HepG2 (cell line): ENCODE data around the gene EIF4G3. TPM values are rescaled to one million over a fixed set of nuclear protein-coding genes. Genes with fewer than 3 reads are reported as not detected.

Experiments
- ATAC-seq: fragments of 200-7000 bp; cut with Tn5 transposase; 3 replicates; pipeline ENCODE4 v1.9.1; 2020; ENCODE audit warnings: mild to moderate bottlenecking, moderate library complexity
- BruUV-seq: library from RNA; stranded (reverse); fragments of 400-500 nt; replicated peaks from 2 replicates; lab custom pipeline; 2021; lab: Mats Ljungman, UMichigan
- CTCF ChIA-PET: fragments of 300-600 bp; formaldehyde crosslinking; extraction: SDS; loops from one replicate; lab custom pipeline; 2021; ENCODE audit warnings: low total read pairs, inconsistent platforms, low intra/inter-chr PET ratio; lab: Yijun Ruan, JAX
- POLR2A ChIA-PET: fragments of 350-600 bp; sonication (Branson Sonifier 250); formaldehyde crosslinking; loops from one replicate; lab custom pipeline; 2020; ENCODE audit warnings: antibody characterized with exemption, inconsistent platforms; lab: Yijun Ruan, JAX
- DNase-seq: peaks from one replicate; pipeline ENCODE4 v3.0.0-alpha.2; 2015; ENCODE audit warnings: low spot score
- FAIRE-seq: peaks from 3 replicates; lab custom pipeline; 2011; peaks lifted over from hg19 to GRCh38; lab: Jason Lieb, UNC
- H2AFZ ChIP-seq: one replicate; pipeline ENCODE4 v1.6.1; 2011; ENCODE audit warnings: low read length, inconsistent platforms
- H3K27ac ChIP-seq: fragments of 300-600 bp; 3 replicates; pipeline ENCODE4 v1.8.0; 2011; ENCODE audit warnings: mixed run types, mild to moderate bottlenecking, mixed read lengths, low read length, inconsistent platforms; ENCODE audit not compliant: insufficient read depth; ENCODE audit errors: extremely low read length
- H3K27me3 ChIP-seq, 2 experiments: fragments of 200-600 bp in 1 of 2; 2 replicates in 1 of 2; 3 replicates in 1 of 2; pipeline versions ENCODE4 v1.6.0 to v1.8.0; 2011; ENCODE audit warnings: low read length in 2 of 2, mild to moderate bottlenecking in 2 of 2, moderate library complexity in 2 of 2, inconsistent platforms in 1 of 2; ENCODE audit not compliant: insufficient read depth in 2 of 2, control insufficient read depth in 1 of 2
- H3K36me3 ChIP-seq, 2 experiments: fragments of 200-600 bp in 1 of 2; replicated peaks in 1 of 2; 2 replicates in 1 of 2; 3 replicates in 1 of 2; pipeline versions ENCODE4 v1.5.1 to v1.8.0; 2011; ENCODE audit warnings: low read length in 2 of 2, inconsistent platforms in 1 of 2; ENCODE audit not compliant: insufficient read depth in 2 of 2, control insufficient read depth in 1 of 2
- H3K4me1 ChIP-seq: 2 replicates; pipeline ENCODE4 v1.5.1; 2012; ENCODE audit warnings: low read length, inconsistent platforms; ENCODE audit not compliant: insufficient read depth
- H3K4me2 ChIP-seq: 2 replicates; pipeline ENCODE4 v1.6.0; 2011; ENCODE audit warnings: low read depth, low read length, inconsistent platforms
- H3K4me3 ChIP-seq, 3 experiments: fragments of 200-600 bp in 1 of 3; sonication (generic), shearing (Covaris generic) in 1 of 3; replicated peaks in 1 of 3; 2 replicates each; pipeline ENCODE4 v1.5.1; 2011 to 2016; ENCODE audit warnings: low read length in 3 of 3, inconsistent platforms in 2 of 3, low read depth in 2 of 3, mild to moderate bottlenecking in 2 of 3, control low read depth in 1 of 3, mixed read lengths in 1 of 3; ENCODE audit not compliant: insufficient read depth in 1 of 3
- H3K79me2 ChIP-seq: one replicate; pipeline ENCODE4 v1.6.1; 2011; ENCODE audit warnings: low read length, inconsistent platforms; ENCODE audit not compliant: insufficient read depth
- H3K9ac ChIP-seq: 2 replicates; pipeline ENCODE4 v1.6.0; 2011; ENCODE audit warnings: mild to moderate bottlenecking, low read depth, low read length, inconsistent platforms; ENCODE audit not compliant: insufficient read depth
- H3K9me3 ChIP-seq: 2 replicates; pipeline ENCODE4 v1.5.1; 2012; ENCODE audit warnings: mild to moderate bottlenecking, low read length
- H4K20me1 ChIP-seq: 2 replicates; pipeline ENCODE4 v1.6.0; 2011; ENCODE audit warnings: inconsistent platforms, mild to moderate bottlenecking, low read length, moderate library complexity; ENCODE audit not compliant: insufficient read depth
- BCLAF1 ChIP-seq: fragments of 450-650 bp; IDR thresholded peaks from 2 replicates; pipeline ENCODE4 v1.6.1; 2017; ENCODE audit warnings: mild to moderate bottlenecking
- DMAP1 ChIP-seq: IDR thresholded peaks from 2 replicates; pipeline ENCODE4 v1.6.1; 2016
- ETV5 ChIP-seq: IDR thresholded peaks from 2 replicates; pipeline ENCODE4 v1.6.1; 2018; ENCODE audit warnings: missing biosample characterization, missing genetic modification reagents, inconsistent platforms, borderline replicate concordance
- FUBP1 ChIP-seq: sonication (generic); formaldehyde crosslinking; IDR thresholded peaks from 2 replicates; pipeline ENCODE4 v1.5.1; 2020; ENCODE audit warnings: missing genetic modification reagents, mild to moderate bottlenecking, borderline replicate concordance
- GZF1 ChIP-seq: sonication (generic); formaldehyde crosslinking; IDR thresholded peaks from 2 replicates; pipeline ENCODE4 v1.5.1; 2020; ENCODE audit warnings: mild to moderate bottlenecking, missing genetic modification reagents
- IRX3 ChIP-seq: sonication (generic); formaldehyde crosslinking; IDR thresholded peaks from 2 replicates; pipeline ENCODE4 v1.8.1; 2023; ENCODE audit warnings: mild to moderate bottlenecking, low read depth, missing genetic modification reagents, borderline replicate concordance
- MLX ChIP-seq: IDR thresholded peaks from 2 replicates; pipeline ENCODE4 v1.6.1; 2016
- NAIF1 ChIP-seq: sonication (generic); formaldehyde crosslinking; IDR thresholded peaks from 2 replicates; pipeline ENCODE4 v1.5.0; 2020; ENCODE audit warnings: mild to moderate bottlenecking, missing genetic modification reagents, borderline replicate concordance
- NBN ChIP-seq: fragments of 450-650 bp; conservative IDR thresholded peaks from 2 replicates; pipeline ENCODE4 v1.6.1; 2017
- NFE2 ChIP-seq: sonication (generic); formaldehyde crosslinking; IDR thresholded peaks from 2 replicates; pipeline ENCODE4 v1.4.0; 2020; ENCODE audit warnings: missing genetic modification reagents
- ZNF124 ChIP-seq: sonication (generic); formaldehyde crosslinking; IDR thresholded peaks from 2 replicates; pipeline ENCODE4 v1.4.0; 2020; ENCODE audit warnings: missing genetic modification reagents
- ZNF766 ChIP-seq: sonication (generic); formaldehyde crosslinking; IDR thresholded peaks from 2 replicates; pipeline ENCODE4 v1.5.0; 2020; ENCODE audit warnings: missing genetic modification reagents, borderline replicate concordance
- ZNF850 ChIP-seq: sonication (generic); formaldehyde crosslinking; conservative IDR thresholded peaks from 2 replicates; pipeline ENCODE4 v1.9.0; 2021; ENCODE audit warnings: mild to moderate bottlenecking, missing genetic modification reagents
- WGBS: methylation state at CpG from one replicate; pipeline ENCODE4 v1.1.6; 2017; ENCODE audit warnings: low lambda C conversion rate; 5-methylcytosine and 5-hydroxymethylcytosine counted together
- in situ Hi-C: cut with HindIII; loops from 2 replicates; pipeline ENCODE4 v1.10.0; 2017; ENCODE audit warnings: low pct_unique_long_range_greater_than_20kb; ENCODE audit not compliant: extremely low pct_ligation_motif_present
- intact Hi-C: fragments of 100-400 bp; cut with micrococcal nuclease; formaldehyde crosslinking; loops from one replicate; pipeline ENCODE4 v1.10.0; 2022; ENCODE audit not compliant: unreplicated experiment
- polyA plus RNA-seq, 8 experiments: library from polyadenylated mRNA; depleted of rRNA in 3 of 8; stranded (reverse) in 7 of 8; unstranded in 1 of 8; fragments of >200 nt; fragmentation: Illumina TruSeq in 4 of 8; extraction: Trizol in 4 of 8; gene quantifications; 2 replicates each; pipeline versions ENCODE4 v1.2.1 to v1.2.3, GENCODE V29; 2011 to 2016; ENCODE audit warnings: low read depth in 4 of 8, missing spikeins in 1 of 8, mixed read lengths in 1 of 8; ENCODE audit not compliant: insufficient read depth in 1 of 8
- total RNA-seq, 5 experiments: library from RNA; depleted of rRNA; stranded (reverse); fragments of >200 nt; fragmentation: Illumina TruSeq; extraction: Trizol; gene quantifications; 2 replicates each; pipeline ENCODE4 v1.2.3, GENCODE V29; 2016; ENCODE audit warnings: low read depth in 1 of 5

EIF4G3 gene
- total and polyA plus RNA-seq, 2 of the 13 experiments (the other 11 are each of a cell fraction or from before 2014, with no cell fraction given): 22.2 to 27.6 TPM

GRCh38 chr1:21149430-21149854 is 27.3 kb downstream of the EIF4G3 start:
- Histone ChIP-seq H3K9me3 (no peaks in the 10 kb centered on the region), H3K36me3 (peaks cover 7 to 9% of the 10 kb centered on the region in 2 experiments; a peak in 3 of 5 replicates), H3K4me3 (no peak overlapping the region), H3K4me2 (no peak overlapping the region), H4K20me1 (no peaks in the 10 kb centered on the region), H3K4me1 (no peaks in the 10 kb centered on the region), H2AFZ (no peak overlapping the region), H3K9ac (no peak overlapping the region), H3K79me2 (peaks cover 9% of the 10 kb centered on the region), H3K27ac (no peak overlapping the region), H3K27me3 (no peaks in the 10 kb centered on the region)
- in situ Hi-C loops (no loop called here), intact Hi-C loops (no loop called here)
- ATAC-seq (no peak), DNase-seq (no peak), FAIRE-seq (no peak)
- ChIA-PET POLR2A (no interaction called here), CTCF (no interaction called here)
- 82% methylated on average over 3 of the region's 3 CpGs for WGBS
- TF ChIP-seq BCLAF1 (no peak), FUBP1 (CRISPR knock-in tag) (no peak), IRX3 (CRISPR knock-in tag) (no peak), ZNF766 (CRISPR knock-in tag) (no peak), ETV5 (no peak), GZF1 (no peak), ZNF124 (no peak), MLX (CRISPR knock-in tag) (no peak), NFE2 (CRISPR knock-in tag) (no peak), DMAP1 (CRISPR knock-in tag) (no peak), NBN (no peak), ZNF850 (no peak), NAIF1 (CRISPR knock-in tag) (no peak)
- no TSS peak for BruUV-seq
